OCI-LY7 (cell line): Measurements from ENCODE around the gene WNT1. TPM values are rescaled to one million over a fixed set of nuclear protein-coding genes. Genes with fewer than 3 reads are reported as not detected.

Experiments
- BruUV-seq: library from RNA; stranded (reverse); fragments of 400-500 nt; replicated peaks from 2 replicates; lab custom pipeline; 2021; lab: Mats Ljungman, UMichigan
- CTCF ChIA-PET: fragments of 300-600 bp; sonication (Branson Sonifier 250); formaldehyde crosslinking; loops from one replicate; lab custom pipeline; 2022; ENCODE audit warnings: antibody characterized with exemption; ENCODE audit not compliant: unreplicated experiment; lab: Charles Lee
- POLR2A ChIA-PET: fragments of 300-600 bp; sonication (Branson Sonifier 250); formaldehyde crosslinking; loops from one replicate; lab custom pipeline; 2022; ENCODE audit warnings: antibody characterized with exemption; lab: Charles Lee
- DNase-seq: peaks from one replicate; pipeline ENCODE4 v3.0.0-alpha.2; 2015; ENCODE audit warnings: low spot score
- H2AFZ ChIP-seq: fragments of 200-600 bp; sonication (generic), shearing (Covaris generic); 2 replicates; pipeline ENCODE4 v1.6.1; 2014; ENCODE audit warnings: mild to moderate bottlenecking, antibody characterized with exemption, low read length, moderate library complexity
- H3K27ac ChIP-seq: fragments of 200-600 bp; sonication (generic); 2 replicates; pipeline ENCODE4 v1.5.1; 2014; ENCODE audit warnings: mixed run types, low read depth, mild to moderate bottlenecking, moderate library complexity, low read length, inconsistent platforms; ENCODE audit not compliant: poor library complexity, severe bottlenecking
- H3K36me3 ChIP-seq: fragments of 200-600 bp; sonication (generic); 2 replicates; pipeline ENCODE4 v1.6.1; 2014; ENCODE audit warnings: mild to moderate bottlenecking, antibody characterized with exemption, low read length, moderate library complexity, mixed read lengths; ENCODE audit not compliant: insufficient read depth
- H3K4me1 ChIP-seq: fragments of 200-600 bp; sonication (generic); 2 replicates; pipeline ENCODE4 v1.5.1; 2014; ENCODE audit warnings: mild to moderate bottlenecking, low read length; ENCODE audit not compliant: insufficient read depth, poor library complexity, severe bottlenecking
- H3K4me2 ChIP-seq: fragments of 200-600 bp; sonication (generic); 2 replicates; pipeline ENCODE4 v1.6.1; 2014; ENCODE audit warnings: mild to moderate bottlenecking, low read length
- H3K4me3 ChIP-seq: fragments of 200-600 bp; sonication (generic); 2 replicates; pipeline ENCODE4 v1.5.1; 2014; ENCODE audit warnings: mild to moderate bottlenecking, low read depth, low read length; ENCODE audit not compliant: poor library complexity, severe bottlenecking
- H3K79me2 ChIP-seq: fragments of 200-600 bp; sonication (generic); 2 replicates; pipeline ENCODE4 v1.6.1; 2016; ENCODE audit warnings: low read depth, mild to moderate bottlenecking, low read length, moderate library complexity, mixed read lengths; ENCODE audit not compliant: insufficient read depth
- H3K9me2 ChIP-seq: fragments of 200-600 bp; sonication (generic); 2 replicates; pipeline ENCODE4 v1.6.1; 2016; ENCODE audit warnings: mild to moderate bottlenecking, low read length, mixed read lengths; ENCODE audit not compliant: insufficient read depth
- H3K9me3 ChIP-seq: fragments of 200-600 bp; sonication (generic); 2 replicates; pipeline ENCODE4 v1.6.1; 2014; ENCODE audit warnings: mild to moderate bottlenecking, mixed run types, low read length, mixed read lengths
- H4K20me1 ChIP-seq: fragments of 200-600 bp; sonication (generic); 2 replicates; pipeline ENCODE4 v1.6.1; 2014; ENCODE audit warnings: mild to moderate bottlenecking, antibody characterized with exemption, low read length, moderate library complexity, mixed read lengths; ENCODE audit not compliant: insufficient read depth
- EZH2phosphoT487 ChIP-seq: fragments of 200-600 bp; sonication (generic); IDR thresholded peaks from 2 replicates; pipeline ENCODE4 v1.6.1; 2018; ENCODE audit warnings: low read depth, borderline replicate concordance, mild to moderate bottlenecking, mixed run types, antibody characterized with exemption, low read length, moderate library complexity, mixed read lengths
- intact Hi-C: fragments of 100-400 bp; cut with micrococcal nuclease; formaldehyde crosslinking; loops from one replicate; pipeline ENCODE4 v1.10.0; 2022; ENCODE audit not compliant: unreplicated experiment
- total RNA-seq, 2 experiments: library from RNA; depleted of rRNA in 1 of 2; stranded (reverse); fragments of >200 nt in 1 of 2; shearing (Covaris generic) in 1 of 2; gene quantifications; 2 replicates each; pipeline ENCODE4 v1.2.3, GENCODE V29; 2014 to 2022
- TF ChIP-seq, protein P1 (sequence below): fragments of 200-600 bp; sonication (generic); conservative IDR thresholded peaks from 2 replicates; pipeline ENCODE4 v1.5.1; 2014; ENCODE audit warnings: mild to moderate bottlenecking, antibody characterized with exemption, low read length, moderate library complexity, mixed read lengths

Gene WNT1
- total RNA-seq, 2 experiments from 2014 or later: not detected

- intact Hi-C loops: no loop called here
- ChIA-PET CTCF (no interaction called here), POLR2A (interaction anchor here (0.5 to 1.5 kb wide), 4 partner anchors 14 to 489 kb away, joined by 3 to 8 read pairs (median 4); partner anchors contain the start of gene DDN)
- no peak for DNase-seq
- no peaks in the 10 kb centered on the region; the same call in 1 of the 2 replicates for H4K20me1 ChIP-seq
- H3K4me3 ChIP-seq: no peak overlapping the region
- H3K4me2 ChIP-seq: no peak overlapping the region
- no TSS peak for BruUV-seq
- H3K9me3 ChIP-seq: no peaks in the 10 kb centered on the region
- H3K79me2 ChIP-seq: no peaks in the 10 kb centered on the region
- H3K9me2 ChIP-seq: no peaks in the 10 kb centered on the region
- no peak overlapping the region for H2AFZ ChIP-seq
- TF ChIP-seq, protein P1, sequence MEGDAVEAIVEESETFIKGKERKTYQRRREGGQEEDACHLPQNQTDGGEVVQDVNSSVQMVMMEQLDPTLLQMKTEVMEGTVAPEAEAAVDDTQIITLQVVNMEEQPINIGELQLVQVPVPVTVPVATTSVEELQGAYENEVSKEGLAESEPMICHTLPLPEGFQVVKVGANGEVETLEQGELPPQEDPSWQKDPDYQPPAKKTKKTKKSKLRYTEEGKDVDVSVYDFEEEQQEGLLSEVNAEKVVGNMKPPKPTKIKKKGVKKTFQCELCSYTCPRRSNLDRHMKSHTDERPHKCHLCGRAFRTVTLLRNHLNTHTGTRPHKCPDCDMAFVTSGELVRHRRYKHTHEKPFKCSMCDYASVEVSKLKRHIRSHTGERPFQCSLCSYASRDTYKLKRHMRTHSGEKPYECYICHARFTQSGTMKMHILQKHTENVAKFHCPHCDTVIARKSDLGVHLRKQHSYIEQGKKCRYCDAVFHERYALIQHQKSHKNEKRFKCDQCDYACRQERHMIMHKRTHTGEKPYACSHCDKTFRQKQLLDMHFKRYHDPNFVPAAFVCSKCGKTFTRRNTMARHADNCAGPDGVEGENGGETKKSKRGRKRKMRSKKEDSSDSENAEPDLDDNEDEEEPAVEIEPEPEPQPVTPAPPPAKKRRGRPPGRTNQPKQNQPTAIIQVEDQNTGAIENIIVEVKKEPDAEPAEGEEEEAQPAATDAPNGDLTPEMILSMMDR: no peak
- no peak for TF ChIP-seq EZH2phosphoT487
- H3K4me1 ChIP-seq: peaks cover 14% of the 10 kb centered on the region
- H3K27ac ChIP-seq: no peak overlapping the region
- no peaks in the 10 kb centered on the region for H3K36me3 ChIP-seq
Observed at GRCh38 chr12:48982397-48983080, 4.4 kb downstream of the WNT1 start.

GRCh38 chr12:48985475-48985897, 7.4 kb downstream of the WNT1 start:
- Histone ChIP-seq H3K36me3 (no peaks in the 10 kb centered on the region), H3K4me2 (no peak overlapping the region), H3K9me3 (no peaks in the 10 kb centered on the region), H3K9me2 (no peaks in the 10 kb centered on the region), H3K79me2 (no peaks in the 10 kb centered on the region), H3K4me1 (peaks cover 9% of the 10 kb centered on the region), H3K4me3 (no peak overlapping the region), H3K27ac (no peak overlapping the region), H4K20me1 (no peaks in the 10 kb centered on the region), H2AFZ (no peak overlapping the region)
- ChIA-PET POLR2A (interaction anchor here (0.5 to 0.7 kb wide), 2 partner anchors 17 to 51 kb away, joined by 3 read pairs; no protein-coding TSS in a partner anchor), CTCF (no interaction called here)
- TF ChIP-seq EZH2phosphoT487: no peak
- TF ChIP-seq, protein P1: no peak
- BruUV-seq: no TSS peak
- intact Hi-C loops: no loop called here
- DNase-seq: no peak

GRCh38 chr12:48985901-48986300, 7.8 kb downstream of the WNT1 start:
- ChIA-PET POLR2A (interaction anchor here (0.7 kb wide), 1 partner anchor 17 kb away, joined by 3 read pairs; no protein-coding TSS in a partner anchor), CTCF (no interaction called here)
- no peaks in the 10 kb centered on the region for H4K20me1 ChIP-seq
- H2AFZ ChIP-seq: no peak overlapping the region
- TF ChIP-seq, protein P1: no peak
- no peak for TF ChIP-seq EZH2phosphoT487
- H3K36me3 ChIP-seq: no peaks in the 10 kb centered on the region
- no peaks in the 10 kb centered on the region for H3K9me3 ChIP-seq
- intact Hi-C loops: no loop called here
- H3K9me2 ChIP-seq: no peaks in the 10 kb centered on the region
- no peak overlapping the region for H3K27ac ChIP-seq
- peak; percentile 27 for DNase-seq
- H3K4me1 ChIP-seq: peaks cover 9% of the 10 kb centered on the region
- H3K4me2 ChIP-seq: no peak overlapping the region
- H3K79me2 ChIP-seq: no peaks in the 10 kb centered on the region
- no TSS peak for BruUV-seq
- no peak overlapping the region for H3K4me3 ChIP-seq
